GM12801 (cell line): ENCODE data around the gene GSE1.

ENCODE experiments used
- TF ChIP-seq, protein P1 (sequence below): IDR thresholded peaks from one replicate; pipeline ENCODE4 v1.5.1; 2011; ENCODE audit warnings: control low read depth; ENCODE audit not compliant: insufficient read length; ENCODE audit errors: extremely low read depth

GSE1 gene

DNA sequence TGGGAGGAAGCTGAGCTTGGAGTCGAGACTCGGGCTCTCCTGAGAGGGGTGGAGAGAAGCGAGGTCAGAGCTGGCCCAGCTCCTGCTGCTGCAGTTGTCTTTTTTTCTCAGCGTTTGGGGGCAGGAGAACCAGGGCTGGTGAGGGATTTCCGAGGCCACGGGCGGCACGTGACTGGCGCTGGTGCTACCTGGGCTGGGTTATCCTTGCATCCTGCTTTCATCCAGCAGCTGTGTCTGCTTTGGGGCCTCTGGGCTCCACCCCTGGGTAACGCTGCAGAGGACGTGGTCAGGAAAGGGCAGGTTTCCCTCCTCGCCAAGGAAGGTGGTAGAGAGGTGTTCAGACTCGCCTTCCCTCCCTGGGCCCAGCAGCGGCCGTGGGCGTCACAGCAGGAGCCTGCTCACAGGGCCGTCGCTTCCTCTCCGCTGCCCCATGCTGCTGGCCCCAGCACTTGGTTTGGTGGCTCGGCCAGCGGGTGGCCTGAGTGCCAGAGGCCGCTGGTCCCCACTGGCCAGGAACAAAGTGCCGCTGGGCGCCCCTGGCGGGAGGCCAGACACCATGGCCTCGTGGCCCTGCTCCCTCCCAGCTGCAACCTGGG lies 22.5 kb downstream of the GSE1 start:
- TF ChIP-seq, protein P1, sequence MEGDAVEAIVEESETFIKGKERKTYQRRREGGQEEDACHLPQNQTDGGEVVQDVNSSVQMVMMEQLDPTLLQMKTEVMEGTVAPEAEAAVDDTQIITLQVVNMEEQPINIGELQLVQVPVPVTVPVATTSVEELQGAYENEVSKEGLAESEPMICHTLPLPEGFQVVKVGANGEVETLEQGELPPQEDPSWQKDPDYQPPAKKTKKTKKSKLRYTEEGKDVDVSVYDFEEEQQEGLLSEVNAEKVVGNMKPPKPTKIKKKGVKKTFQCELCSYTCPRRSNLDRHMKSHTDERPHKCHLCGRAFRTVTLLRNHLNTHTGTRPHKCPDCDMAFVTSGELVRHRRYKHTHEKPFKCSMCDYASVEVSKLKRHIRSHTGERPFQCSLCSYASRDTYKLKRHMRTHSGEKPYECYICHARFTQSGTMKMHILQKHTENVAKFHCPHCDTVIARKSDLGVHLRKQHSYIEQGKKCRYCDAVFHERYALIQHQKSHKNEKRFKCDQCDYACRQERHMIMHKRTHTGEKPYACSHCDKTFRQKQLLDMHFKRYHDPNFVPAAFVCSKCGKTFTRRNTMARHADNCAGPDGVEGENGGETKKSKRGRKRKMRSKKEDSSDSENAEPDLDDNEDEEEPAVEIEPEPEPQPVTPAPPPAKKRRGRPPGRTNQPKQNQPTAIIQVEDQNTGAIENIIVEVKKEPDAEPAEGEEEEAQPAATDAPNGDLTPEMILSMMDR: no peak

DNA sequence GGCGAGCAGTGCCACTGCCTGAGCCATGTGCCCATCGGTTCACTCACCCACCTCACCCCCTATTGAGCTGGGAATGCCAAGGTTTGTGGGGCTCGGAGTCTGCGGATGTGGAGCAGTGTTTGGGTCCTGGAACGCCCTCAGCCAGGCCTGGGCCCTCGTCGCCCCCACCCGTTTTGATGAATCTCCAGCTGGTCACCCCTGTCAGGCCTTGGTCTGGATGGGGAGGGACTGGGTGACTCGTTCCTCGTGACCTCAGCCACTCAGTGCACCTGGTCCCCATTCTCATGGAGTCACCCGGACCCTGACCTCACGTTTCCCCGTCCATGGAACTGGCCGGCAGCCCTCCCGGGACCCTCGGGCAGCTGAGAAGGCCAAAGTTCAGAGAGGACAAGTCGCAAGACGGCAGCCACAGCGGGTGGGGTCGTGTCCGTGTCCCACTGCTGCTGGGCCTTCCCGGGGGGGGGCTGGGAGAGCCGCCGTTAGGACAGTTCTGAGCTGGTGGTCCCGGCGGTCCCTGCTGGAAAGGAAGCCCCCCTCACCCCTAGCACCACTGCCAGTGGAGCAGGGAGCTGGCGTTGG lies 23.2 kb downstream of the GSE1 start:
- TF ChIP-seq, protein P1: no peak

DNA sequence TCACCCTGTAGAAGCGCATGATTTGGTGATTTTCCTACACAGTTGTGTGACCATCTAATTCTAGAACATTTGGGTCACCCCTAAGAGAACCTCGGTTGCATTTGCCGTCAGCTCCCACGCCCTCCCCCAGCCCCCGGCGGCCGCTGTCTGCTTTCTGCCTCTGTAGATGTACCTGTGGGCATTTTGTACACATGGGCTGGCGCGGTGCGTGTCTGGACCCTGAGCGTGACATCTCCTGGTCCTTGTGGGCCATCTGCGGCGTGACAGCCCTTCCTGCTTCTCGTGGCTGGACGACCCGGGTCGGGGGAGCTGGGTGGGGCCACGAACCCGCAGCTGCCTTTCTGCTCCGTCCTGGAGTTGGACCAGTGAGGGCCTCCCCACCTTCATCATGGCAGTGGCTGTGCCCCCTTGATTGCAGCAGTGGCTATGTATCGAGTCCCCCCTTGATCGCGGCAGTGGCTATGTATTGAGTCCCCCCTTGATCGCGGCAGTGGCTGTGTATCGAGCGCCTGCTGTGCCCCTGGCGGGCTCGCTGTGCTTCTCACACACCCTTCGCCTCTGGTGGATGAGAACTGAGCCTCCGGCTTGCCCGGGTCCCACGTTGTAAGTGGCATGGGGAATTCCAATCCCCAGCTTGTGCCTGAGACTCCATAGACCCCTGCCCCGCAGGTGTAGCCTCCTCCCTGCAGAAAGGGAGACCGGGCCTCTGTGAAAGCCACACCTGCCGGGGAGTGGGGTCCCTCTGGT lies 24.1 kb downstream of the GSE1 start:
- TF ChIP-seq, protein P1: no peak

DNA sequence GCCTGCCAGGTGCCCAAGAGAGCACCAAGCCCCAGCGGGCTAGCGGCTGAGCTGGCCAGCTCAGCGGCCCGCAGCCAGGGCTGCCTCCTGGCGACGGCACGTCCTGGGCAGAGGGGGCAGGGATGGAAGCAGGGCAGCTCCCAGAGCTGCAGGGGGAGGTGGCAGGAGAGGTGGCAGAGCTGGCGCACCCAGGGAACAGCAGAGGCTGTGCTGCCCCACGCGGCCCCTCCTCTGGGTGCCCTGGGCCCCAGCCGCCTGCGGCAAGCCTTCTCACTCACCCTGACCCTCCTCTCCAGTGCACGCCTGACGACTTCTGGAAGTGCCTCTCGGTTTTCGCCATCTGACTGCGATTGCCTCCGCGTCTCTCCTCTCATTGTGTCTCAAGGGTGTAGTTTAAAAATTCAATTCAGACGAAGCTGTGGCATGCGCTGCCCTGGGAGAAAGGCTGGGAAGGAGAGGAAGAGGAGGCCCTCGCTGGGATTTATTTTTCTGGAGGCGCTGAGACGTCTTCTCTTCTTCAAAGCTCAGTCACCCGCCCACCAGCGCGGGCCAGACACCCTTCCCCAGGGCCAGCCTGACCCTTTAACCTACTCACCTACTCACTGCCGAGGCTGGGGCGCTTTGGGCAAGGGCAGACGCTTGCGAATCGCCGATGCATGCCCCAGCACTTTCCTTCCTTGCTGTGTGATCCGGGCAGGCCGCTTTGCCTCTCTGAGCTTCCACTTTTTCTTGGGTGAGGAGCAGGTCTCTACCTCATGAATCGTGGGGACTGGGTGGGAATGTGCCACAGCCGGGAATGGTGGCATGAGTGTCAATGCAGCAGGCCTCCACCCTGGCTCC lies 24.9 kb downstream of the GSE1 start:
- TF ChIP-seq, protein P1: no peak

DNA sequence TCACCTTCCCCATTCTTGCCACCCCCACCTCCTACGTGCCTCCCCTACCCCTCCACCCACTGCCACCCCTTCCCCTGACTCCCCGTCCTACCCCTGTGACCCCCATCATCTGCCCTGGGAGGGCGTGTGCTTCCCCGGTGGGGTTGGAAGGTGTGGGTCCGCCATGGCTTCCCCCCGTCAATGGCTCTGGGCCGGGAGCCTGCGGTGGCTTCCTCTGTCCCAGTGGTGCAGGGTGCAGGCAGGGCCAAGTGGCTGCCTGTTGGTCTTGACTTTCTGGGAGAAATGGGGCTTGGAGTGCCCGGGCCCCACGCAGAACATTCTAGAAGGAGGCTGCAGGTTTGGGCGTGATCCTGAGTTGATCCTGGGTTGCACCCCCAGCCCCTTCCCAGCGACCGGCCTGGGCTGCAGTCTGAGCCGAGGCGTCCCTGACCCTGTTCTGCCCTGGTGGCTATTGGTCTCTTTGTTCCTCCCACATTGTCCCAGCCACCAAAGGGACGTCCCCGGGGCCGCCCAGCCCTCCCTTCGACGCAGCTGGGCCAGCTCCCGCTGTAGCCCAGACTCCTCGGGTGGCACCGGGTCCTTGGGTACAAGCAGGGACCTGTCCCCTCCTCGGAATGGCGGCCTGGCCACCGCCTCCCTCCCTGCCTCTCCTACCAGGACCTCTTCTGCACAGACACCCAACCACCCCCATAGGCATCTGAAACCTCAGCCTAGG lies 25.7 kb downstream of the GSE1 start:
- TF ChIP-seq, protein P1: no peak

DNA sequence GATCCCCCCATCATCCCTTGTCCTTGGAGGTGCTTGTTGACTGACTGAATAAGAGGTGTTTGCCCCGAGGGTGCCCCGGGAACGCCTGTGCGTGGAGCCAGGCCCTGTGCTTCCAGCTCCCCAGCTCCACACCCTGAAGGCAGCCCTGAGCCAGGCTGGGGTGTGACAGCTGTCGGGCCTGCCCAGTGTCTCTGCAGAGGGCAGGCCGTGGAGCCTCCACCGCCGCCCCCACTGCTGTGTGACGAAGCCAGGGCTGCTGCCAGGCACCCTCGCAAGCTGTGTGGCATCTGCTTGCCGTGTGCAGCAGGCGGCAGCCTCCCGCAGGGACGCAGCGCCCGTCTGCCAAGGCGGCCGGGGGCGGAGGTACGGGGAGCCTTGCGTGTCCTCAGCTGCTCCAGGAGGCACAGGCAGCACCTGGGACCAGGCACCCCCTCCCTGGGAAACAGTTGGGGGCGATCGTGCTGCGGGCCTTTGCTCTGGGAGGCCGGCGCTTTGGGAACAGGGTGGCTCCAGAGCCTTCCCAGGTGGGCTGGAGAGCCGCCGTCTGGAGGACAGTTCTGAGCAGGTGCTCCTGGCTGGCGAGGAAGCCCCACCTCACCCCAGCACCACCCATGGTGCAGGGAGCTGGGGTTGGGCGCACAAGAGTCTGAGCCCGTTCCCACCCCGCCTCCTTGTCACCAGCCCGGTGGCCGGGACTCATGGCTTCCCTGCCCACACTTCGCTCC lies 26.6 kb downstream of the GSE1 start:
- TF ChIP-seq, protein P1: no peak
